HG03442 (cell line): ENCODE measurements around the gene ADD1.

ENCODE experiments used
- ATAC-seq: cut with Tn5 transposase; IDR thresholded peaks from one replicate; pipeline ENCODE4 v1.9.1; 2021; ENCODE audit warnings: mild to moderate bottlenecking, moderate library complexity; ENCODE audit not compliant: unreplicated experiment

Gene ADD1

GRCh38 chr4:2879026-2879425 lies 35.4 kb downstream of the ADD1 start:
- no peak for ATAC-seq

- no peak for ATAC-seq
These were observed 37.8 kb downstream of the ADD1 start for GRCh38 chr4:2881431-2881830.

GRCh38 chr4:2882341-2882740 lies 38.7 kb downstream of the ADD1 start:
- ATAC-seq: no peak

GRCh38 chr4:2886161-2886560 lies 42.5 kb downstream of the ADD1 start:
- no peak for ATAC-seq

GRCh38 chr4:2886622-2887021 lies 43.0 kb downstream of the ADD1 start:
- ATAC-seq: no peak

- no peak for ATAC-seq
These were observed 43.7 kb downstream of the ADD1 start for GRCh38 chr4:2887343-2887742.

- ATAC-seq: no peak
These were observed 45.2 kb downstream of the ADD1 start for GRCh38 chr4:2888886-2889285.

GRCh38 chr4:2891294-2891693 lies 47.6 kb downstream of the ADD1 start:
- ATAC-seq: no peak

- no peak for ATAC-seq
These were observed 50.1 kb downstream of the ADD1 start for GRCh38 chr4:2893772-2894171.

- ATAC-seq: no peak
These were observed 54.4 kb downstream of the ADD1 start for GRCh38 chr4:2898001-2898400.

GRCh38 chr4:2900741-2901140 lies 57.1 kb downstream of the ADD1 start:
- no peak for ATAC-seq

GRCh38 chr4:2901186-2901585 lies 57.5 kb downstream of the ADD1 start:
- no peak for ATAC-seq

- ATAC-seq: no peak
These were observed 58.5 kb downstream of the ADD1 start for GRCh38 chr4:2902126-2902525.

GRCh38 chr4:2905544-2905943 lies 61.9 kb downstream of the ADD1 start:
- no peak for ATAC-seq

GRCh38 chr4:2906218-2906617 lies 62.6 kb downstream of the ADD1 start:
- no peak for ATAC-seq

- ATAC-seq: no peak
These were observed 63.6 kb downstream of the ADD1 start for GRCh38 chr4:2907226-2907625.

- ATAC-seq: no peak
These were observed 64.2 kb downstream of the ADD1 start for GRCh38 chr4:2907706-2908293.

- no peak for ATAC-seq
These were observed 65.0 kb downstream of the ADD1 start for GRCh38 chr4:2908686-2909085.

GRCh38 chr4:2909583-2909982 lies 65.9 kb downstream of the ADD1 start:
- ATAC-seq: no peak

- no peak for ATAC-seq
These were observed 66.8 kb downstream of the ADD1 start for GRCh38 chr4:2910409-2910808.

- ATAC-seq: no peak
These were observed 68.2 kb downstream of the ADD1 start for GRCh38 chr4:2911868-2912267.

GRCh38 chr4:2913168-2913567 lies 69.5 kb downstream of the ADD1 start:
- ATAC-seq: no peak
